ENCODE results near the gene SP4. TPM values are rescaled to one million over a fixed set of nuclear protein-coding genes. Genes with fewer than 3 reads are reported as not detected.

SP4 gene
- total RNA-seq, 4 donors from 2014 or later, result 6.9 to 17.0 (median 11.3) TPM

GRCh38 chr7:21414795-21415393 is 13.0 kb upstream of the SP4 start:
- Histone ChIP-seq H3K27me3 (no peaks in the 10 kb centered on the region), H3K9me3 (no peaks in the 10 kb centered on the region), H3K4me3 (no peak overlapping the region), H3K27ac (no peak overlapping the region), H3K36me3 (no peaks in the 10 kb centered on the region), H3K4me1 (peaks cover 0 to 5% (median 1%) of the 10 kb centered on the region in 4 donors)
- no peak for DNase-seq (ENCODE audit: low spot score in 2 of 2)
- WGBS, 2 donors, result 92 to 93% methylated on average over 6 of the region's 6 CpGs
- TF ChIP-seq EP300 (IDR thresholded peaks at IDR 0.05) (no peak), POLR2A (IDR thresholded peaks at IDR 0.05) (no peak), CTCF (IDR thresholded peaks at IDR 0.05) (no peak)

GRCh38 chr7:21417647-21418046 is 10.2 kb upstream of the SP4 start:
- Histone ChIP-seq H3K27ac (no peak overlapping the region), H3K27me3 (no peaks in the 10 kb centered on the region), H3K36me3 (no peaks in the 10 kb centered on the region), H3K9me3 (no peaks in the 10 kb centered on the region), H3K4me3 (no peak overlapping the region), H3K4me1 (peaks cover 0 to 5% (median 1%) of the 10 kb centered on the region in 4 donors)
- TF ChIP-seq EP300 (IDR thresholded peaks at IDR 0.05), result no peak
- TF ChIP-seq CTCF (IDR thresholded peaks at IDR 0.05), result no peak
- TF ChIP-seq POLR2A (IDR thresholded peaks at IDR 0.05), result no peak
- 73 to 75% methylated on average over 4 of the region's 4 CpGs for WGBS, 2 donors
- no peak for DNase-seq (ENCODE audit: low spot score in 2 of 2)

GRCh38 chr7:21422751-21423150 is 5.1 kb upstream of the SP4 start:
- DNase-seq (ENCODE audit: low spot score in 2 of 2), result no peak
- TF ChIP-seq CTCF (IDR thresholded peaks at IDR 0.05) (no peak), EP300 (IDR thresholded peaks at IDR 0.05) (no peak), POLR2A (IDR thresholded peaks at IDR 0.05) (no peak)
- Histone ChIP-seq H3K36me3 (no peaks in the 10 kb centered on the region), H3K9me3 (no peaks in the 10 kb centered on the region), H3K27me3 (no peaks in the 10 kb centered on the region), H3K4me1 (peaks cover 0 to 7% (median 4%) of the 10 kb centered on the region in 4 donors), H3K4me3 (no peak overlapping the region), H3K27ac (no peak overlapping the region)

- no peaks in the 10 kb centered on the region for H3K27me3 ChIP-seq
- H3K9me3 ChIP-seq, result no peaks in the 10 kb centered on the region
- no peak overlapping the region for H3K4me3 ChIP-seq
- WGBS, 2 donors, result 97 to 98% methylated on average over 10 of the region's 10 CpGs
- peaks cover 0 to 12% (median 0%) of the 10 kb centered on the region in 3 donors for H3K36me3 ChIP-seq
- no peak overlapping the region for H3K27ac ChIP-seq
- peaks cover 0 to 24% (median 5%) of the 10 kb centered on the region in 4 donors for H3K4me1 ChIP-seq
- TF ChIP-seq CTCF (IDR thresholded peaks at IDR 0.05), result no peak
- TF ChIP-seq EP300 (IDR thresholded peaks at IDR 0.05), result no peak
- no peak for TF ChIP-seq POLR2A (IDR thresholded peaks at IDR 0.05)
- DNase-seq (ENCODE audit: low spot score in 2 of 2), result no peak
These were observed 2.6 kb upstream of the SP4 start for GRCh38 chr7:21425290-21425689.

GRCh38 chr7:21426286-21427181 is 1.3 kb upstream of the SP4 start:
- Histone ChIP-seq H3K4me1 (peaks cover 0 to 37% (median 12%) of the 10 kb centered on the region in 4 donors), H3K9me3 (no peaks in the 10 kb centered on the region), H3K27ac (peak overlapping the region; percentile 65 to 97 (median 94)), H3K36me3 (peaks cover 0 to 12% (median 0%) of the 10 kb centered on the region in 3 donors), H3K4me3 (peak overlapping the region; percentile 38 to 88 (median 68)), H3K27me3 (no peaks in the 10 kb centered on the region)
- no peak for DNase-seq (ENCODE audit: low spot score in 2 of 2)
- no peak for TF ChIP-seq EP300 (IDR thresholded peaks at IDR 0.05)
- no peak for TF ChIP-seq POLR2A (IDR thresholded peaks at IDR 0.05)
- 6% methylated on average over 34 to 35 of the region's 35 CpGs for WGBS, 2 donors

Data from tibial nerve (tissue), 4 donors.